Hypothalamus (tissue), 51 donors: ENCODE data around the gene RIC8A.

Experiments used
- DNase-seq, 51 donors: peaks; one replicate each; lab custom pipeline; 2025; lab: John Stamatoyannopoulos, UW

The RIC8A gene

DNA sequence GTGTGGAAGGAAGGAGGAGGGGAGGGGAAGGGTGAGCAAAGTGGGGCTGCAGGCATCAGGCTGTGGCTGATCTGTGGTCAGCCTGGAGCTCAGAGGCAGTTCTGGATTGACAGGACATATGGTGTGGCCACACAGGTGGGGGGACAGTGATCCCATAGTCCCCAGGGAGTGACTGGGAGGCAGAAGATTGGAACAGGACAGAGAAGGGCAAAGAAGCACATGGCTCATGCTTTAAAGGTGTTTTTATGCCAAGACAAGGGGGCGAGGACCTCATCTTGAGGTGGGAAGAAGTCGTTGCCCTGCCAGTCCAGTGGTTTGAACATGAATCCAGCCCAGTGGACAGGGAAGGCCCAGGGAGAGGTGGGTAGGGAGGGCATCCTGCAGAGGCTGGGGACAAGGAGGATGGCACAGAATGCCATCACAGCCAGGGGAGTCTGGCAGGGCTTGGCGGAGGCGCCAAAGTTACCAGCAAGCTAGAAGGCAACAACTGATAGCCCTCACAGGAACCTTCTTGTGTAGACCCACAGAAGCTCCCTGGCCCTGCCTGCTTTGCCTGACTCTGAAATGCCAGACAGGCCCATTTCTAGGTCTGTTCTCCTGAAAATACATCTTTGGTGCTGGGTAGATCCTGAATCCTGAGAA lies 3.4 kb upstream of the RIC8A start:
- no peak for DNase-seq

- DNase-seq = no peak
Observed at GRCh38 chr11:204587-205109, 2.9 kb upstream of the RIC8A start.

DNA sequence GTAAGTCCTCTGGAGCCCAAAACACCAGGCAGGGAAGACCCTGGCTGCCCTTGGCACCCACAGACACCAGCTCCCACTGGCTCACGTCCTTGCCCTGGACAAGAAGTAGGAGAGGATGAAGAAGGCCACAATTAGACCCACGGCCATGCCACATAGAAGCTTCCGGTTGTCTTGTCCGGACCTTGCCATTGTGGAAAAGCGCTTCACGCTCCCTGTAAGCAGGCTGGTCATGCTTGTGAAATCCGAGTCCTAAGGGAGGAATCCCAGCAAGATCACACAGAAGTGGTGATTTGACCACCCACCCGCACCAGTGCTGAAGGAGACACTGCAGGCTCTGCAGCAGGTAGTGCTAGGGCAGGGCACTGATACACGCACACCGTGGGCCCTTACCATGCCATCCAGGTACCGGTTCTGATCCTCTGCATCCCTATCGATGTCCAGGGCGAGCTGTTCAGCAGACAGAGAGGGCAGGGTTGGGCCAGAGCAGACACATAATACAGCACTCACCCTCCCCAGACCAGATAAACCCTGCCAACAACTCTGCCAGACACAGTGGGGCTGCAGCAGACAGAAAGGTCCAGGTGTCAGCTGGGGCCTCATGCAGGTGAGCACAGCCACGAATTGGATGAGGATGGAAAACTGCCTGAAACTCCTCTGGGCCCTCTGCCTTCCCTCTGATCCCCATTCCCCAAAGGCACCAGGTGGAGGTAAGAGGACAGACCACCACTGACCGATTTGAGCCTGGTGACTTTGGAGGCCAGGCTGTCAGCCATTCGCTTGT lies 2.1 kb upstream of the RIC8A start:
- DNase-seq = no peak

GRCh38 chr11:206002-206384 lies 1.5 kb upstream of the RIC8A start:
- DNase-seq = no peak

DNA sequence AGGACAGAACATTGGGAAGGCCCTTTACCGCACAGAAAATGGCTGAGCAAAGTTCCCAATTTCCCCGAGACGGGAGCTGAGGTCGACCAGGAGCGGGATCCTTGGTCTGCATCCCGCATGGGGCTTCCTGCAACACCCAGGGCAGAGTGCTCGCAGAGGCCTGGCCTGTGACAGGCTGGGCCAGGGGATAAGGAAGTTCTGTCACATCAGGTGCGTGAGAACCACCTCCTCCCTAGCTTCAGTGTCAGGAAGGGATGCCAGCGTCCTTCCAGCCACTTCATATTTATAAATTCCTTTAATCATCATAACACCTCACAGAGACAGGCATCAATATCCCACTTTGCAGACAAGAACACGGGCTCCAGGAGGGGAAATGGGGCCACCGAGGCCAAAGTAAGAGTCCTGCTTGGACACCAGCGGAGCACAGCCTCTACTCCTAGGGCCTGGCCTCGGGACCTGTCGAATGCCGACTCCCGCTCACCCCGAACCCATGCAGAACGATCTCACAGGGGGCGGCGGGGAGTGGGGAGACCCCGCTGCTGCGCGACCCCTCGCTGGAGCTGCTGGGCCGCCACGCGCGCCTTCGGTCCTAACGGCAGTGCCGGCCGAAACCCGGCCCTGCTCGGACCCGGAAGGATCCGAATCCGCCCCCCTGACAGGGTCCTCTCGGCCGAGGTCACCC lies 841 bp upstream of the RIC8A start:
- peak in 5 of 51 donors; percentile 18 to 54 (median 45) for DNase-seq

GRCh38 chr11:207863-208180 lies 314 bp downstream of the RIC8A start:
- DNase-seq = peak in 8 of 51 donors; percentile 39 to 67 (median 51)

DNA sequence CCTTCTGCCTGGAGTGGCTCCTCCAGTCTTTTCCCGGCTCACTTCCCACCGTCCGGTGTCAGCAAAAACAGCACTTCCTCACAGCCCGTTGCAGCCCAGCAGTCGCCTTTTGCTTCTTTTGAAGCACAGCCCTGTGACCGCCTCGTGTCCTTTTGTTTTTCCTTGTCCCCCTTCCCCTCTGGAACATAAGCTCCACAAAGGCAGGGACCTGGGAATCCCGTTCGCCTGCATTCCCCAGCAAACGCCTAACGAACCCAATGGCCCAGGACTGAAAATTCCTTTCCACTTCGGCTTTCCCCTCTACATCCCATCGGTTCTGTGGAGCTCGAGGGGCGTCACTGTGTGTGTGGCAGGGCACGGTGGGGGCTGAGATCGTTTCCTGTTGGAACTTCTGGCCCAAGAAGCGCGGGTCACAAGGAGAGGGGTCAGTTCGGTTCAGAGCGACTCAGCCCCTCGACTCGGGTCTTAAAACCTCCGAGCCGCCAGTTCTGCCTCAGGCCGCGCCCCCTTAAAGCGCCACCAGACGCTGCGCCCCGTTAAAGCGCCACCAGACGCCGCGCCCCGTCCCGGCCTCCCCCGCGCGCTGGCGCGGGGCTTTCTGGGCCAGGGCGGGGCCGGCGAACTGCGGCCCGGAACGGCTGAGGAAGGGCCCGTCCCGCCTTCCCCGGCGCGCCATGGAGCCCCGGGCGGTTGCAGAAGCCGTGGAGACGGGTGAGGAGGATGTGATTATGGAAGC lies 841 bp downstream of the RIC8A start:
- DNase-seq = peak in 48 of 51 donors; percentile 11 to 83 (median 54)

DNA sequence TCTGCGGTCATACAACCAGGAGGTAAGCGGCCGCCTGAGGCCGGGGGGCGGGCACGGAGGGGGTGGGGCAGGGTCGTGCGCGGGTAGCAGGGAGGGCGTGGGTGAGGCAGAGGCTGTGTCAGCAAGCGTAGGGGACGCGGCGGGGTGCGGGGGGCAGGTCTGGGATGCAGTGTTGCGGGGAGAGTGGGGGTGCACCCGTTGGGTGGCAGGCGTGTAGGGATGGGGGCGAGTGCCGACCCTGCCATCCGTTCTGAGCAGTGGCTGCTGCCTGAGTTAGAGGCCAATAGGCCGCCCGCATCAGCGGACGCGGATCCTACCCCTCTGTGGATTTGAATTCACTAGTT lies 1.4 kb downstream of the RIC8A start:
- peak in 5 of 51 donors; percentile 12 to 63 (median 53) for DNase-seq

GRCh38 chr11:209275-210121 lies 2.0 kb downstream of the RIC8A start:
- DNase-seq = no peak

DNA sequence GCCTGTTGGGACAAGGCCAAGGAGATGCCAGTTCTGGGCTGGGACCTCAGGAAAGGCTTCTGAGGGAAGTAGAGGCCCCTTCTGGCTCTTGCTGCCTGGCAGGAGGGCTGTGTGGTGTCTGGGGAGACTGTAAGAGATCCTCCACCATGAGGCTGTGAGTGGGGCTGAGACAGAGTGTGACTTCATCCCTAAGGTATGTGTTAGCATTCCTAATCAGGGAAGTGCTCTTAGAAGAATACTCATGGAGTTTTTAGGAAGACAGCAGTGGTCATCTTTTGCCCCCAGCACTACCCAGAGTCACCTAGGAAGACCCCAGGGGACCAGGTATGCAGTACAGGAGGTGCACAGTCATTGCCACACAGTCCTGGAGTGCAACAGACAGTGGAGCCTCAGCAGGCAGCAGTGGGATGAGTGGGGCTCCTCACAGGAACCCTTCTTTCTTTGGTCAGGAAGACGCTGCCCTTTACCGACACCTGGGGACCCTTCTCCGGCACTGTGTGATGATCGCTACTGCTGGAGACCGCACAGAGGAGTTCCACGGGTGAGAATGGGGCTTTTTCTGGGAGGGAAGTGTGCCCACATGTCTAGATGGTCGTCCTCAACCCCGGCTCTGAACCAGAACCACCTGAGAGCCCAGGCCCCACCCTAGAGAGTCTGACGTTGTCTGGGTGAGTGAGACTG lies 2.8 kb downstream of the RIC8A start:
- no peak for DNase-seq

- DNase-seq = no peak
Observed at GRCh38 chr11:210803-211180, 3.3 kb downstream of the RIC8A start.

DNA sequence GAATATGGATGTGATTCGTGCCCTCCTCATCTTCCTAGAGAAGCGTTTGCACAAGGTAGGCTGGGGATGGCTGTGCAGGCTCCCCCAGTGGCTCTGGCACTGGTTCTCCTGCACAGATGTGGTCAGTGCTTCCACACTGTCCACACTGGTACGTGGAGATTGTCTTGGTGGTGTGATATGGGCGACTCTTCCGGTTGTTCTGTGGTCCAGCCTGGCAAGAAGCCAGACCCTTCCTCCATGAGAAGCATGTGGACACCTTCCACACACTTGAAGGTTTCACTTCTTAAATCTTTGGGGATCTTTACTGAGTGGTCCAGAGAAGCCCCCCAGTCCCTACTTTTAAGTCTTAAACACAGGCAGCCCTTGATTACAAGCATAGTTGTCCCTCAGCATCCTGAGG lies 3.8 kb downstream of the RIC8A start:
- no peak for DNase-seq

GRCh38 chr11:211741-212140 lies 4.2 kb downstream of the RIC8A start:
- no peak for DNase-seq

DNA sequence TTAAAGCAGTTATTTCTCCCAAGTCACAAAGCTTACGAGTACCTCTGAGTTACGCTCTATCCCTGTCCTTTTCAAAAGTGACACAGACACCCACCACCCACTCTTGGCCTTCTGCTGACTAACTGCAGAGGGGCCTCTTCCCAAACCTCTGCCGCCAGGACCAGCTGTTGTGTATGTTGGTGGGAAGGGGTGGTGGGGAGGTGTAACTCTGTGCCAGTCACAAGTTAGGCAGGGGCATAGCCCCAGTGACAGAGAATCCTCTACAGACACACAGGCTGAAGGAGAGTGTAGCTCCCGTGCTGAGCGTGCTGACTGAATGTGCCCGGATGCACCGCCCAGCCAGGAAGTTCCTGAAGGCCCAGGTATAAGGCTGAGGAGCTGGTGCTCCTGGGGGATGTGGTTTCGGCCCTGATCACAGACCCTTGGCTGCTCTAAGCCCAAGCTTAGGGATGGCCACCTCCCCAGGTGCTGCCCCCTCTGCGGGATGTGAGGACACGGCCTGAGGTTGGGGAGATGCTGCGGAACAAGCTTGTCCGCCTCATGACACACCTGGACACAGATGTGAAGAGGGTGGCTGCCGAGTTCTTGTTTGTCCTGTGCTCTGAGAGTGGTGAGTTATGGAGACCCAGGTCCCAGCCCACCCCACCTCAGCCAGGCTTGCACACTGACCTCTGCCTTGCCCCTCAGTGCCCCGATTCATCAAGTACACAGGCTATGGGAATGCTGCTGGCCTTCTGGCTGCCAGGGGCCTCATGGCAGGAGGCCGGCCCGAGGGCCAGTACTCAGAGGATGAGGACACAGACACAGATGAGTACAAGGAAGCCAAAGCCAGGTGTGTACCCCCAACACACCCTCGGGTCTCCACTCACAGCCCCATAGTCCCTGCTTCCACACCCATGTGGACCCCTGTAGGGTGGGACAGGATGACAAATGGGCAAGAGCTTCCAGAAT lies 4.9 kb downstream of the RIC8A start:
- DNase-seq = no peak

GRCh38 chr11:213111-213510 lies 5.6 kb downstream of the RIC8A start:
- DNase-seq = no peak

DNA sequence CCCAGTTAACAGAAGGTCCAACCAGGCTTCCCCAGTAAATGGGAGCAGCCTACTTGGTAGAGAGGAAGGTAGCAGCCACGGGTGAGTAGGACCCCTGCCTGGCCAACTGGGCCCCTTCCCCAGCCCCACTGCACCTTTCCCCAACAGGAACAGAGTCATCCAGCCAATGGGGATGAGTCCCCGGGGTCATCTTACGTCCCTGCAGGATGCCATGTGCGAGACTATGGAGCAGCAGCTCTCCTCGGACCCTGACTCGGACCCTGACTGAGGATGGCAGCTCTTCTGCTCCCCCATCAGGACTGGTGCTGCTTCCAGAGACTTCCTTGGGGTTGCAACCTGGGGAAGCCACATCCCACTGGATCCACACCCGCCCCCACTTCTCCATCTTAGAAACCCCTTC lies 6.6 kb downstream of the RIC8A start:
- no peak for DNase-seq

- no peak for DNase-seq
Observed at GRCh38 chr11:215581-216037, 8.1 kb downstream of the RIC8A start.
